AG09319 (cell line): Measurements from ENCODE around the gene GNB5.

ENCODE experiments used
- DNase-seq: peaks from one replicate; pipeline ENCODE4 v3.0.0-alpha.2; 2010; ENCODE audit warnings: low read depth; ENCODE audit errors: extremely low read depth
- TF ChIP-seq, protein P1 (sequence below): IDR thresholded peaks from 2 replicates; pipeline ENCODE4 v1.5.1; 2011; ENCODE audit warnings: low read depth, mild to moderate bottlenecking, inconsistent platforms, low read length, moderate library complexity

GNB5 gene

GRCh38 chr15:52111517-52112202 lies 79.5 kb downstream of the GNB5 start:
- TF ChIP-seq, protein P1, sequence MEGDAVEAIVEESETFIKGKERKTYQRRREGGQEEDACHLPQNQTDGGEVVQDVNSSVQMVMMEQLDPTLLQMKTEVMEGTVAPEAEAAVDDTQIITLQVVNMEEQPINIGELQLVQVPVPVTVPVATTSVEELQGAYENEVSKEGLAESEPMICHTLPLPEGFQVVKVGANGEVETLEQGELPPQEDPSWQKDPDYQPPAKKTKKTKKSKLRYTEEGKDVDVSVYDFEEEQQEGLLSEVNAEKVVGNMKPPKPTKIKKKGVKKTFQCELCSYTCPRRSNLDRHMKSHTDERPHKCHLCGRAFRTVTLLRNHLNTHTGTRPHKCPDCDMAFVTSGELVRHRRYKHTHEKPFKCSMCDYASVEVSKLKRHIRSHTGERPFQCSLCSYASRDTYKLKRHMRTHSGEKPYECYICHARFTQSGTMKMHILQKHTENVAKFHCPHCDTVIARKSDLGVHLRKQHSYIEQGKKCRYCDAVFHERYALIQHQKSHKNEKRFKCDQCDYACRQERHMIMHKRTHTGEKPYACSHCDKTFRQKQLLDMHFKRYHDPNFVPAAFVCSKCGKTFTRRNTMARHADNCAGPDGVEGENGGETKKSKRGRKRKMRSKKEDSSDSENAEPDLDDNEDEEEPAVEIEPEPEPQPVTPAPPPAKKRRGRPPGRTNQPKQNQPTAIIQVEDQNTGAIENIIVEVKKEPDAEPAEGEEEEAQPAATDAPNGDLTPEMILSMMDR: no peak
- no peak for DNase-seq

DNA sequence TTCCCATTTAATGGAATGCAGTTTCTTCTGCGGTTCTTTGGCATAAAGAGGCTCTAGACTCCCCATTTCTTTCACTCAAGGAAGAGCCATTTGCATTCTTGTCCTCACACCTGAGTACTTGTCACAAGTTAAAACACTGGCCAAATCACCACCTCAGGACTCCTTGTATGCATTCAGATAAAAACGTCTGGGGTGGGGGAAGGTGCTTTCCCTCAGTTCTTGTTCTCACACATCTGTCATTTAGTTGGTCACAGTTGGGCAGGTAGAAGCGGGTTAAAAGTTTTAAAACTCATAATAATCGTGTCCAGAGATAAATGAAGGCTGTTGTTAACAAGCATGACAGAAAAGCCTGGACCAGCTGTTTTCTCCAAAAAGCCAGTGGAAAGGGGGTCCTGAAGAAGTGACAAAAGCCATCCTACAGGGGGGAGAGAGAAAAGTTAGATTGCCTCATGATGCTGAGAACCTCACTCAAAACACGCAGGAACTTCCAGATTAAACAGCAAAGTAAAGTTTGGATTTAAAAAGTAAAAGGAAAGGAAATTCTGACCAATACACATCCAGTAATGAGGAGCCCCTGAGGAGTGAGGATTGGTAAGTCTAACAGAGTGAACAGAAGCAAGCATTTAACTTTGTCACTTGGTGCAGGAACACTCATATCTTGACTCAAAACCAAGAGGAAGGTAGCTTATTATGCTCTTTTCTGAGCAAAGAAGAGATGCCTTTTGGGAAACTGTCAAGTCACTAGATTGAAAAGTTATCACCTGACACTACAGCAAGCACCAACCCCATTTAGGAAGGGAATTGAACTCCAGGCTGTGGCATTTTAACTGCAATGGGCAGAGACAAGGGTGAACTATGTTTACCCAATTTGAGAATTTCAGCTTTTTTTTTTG lies 81.4 kb downstream of the GNB5 start:
- no peak for DNase-seq
- TF ChIP-seq, protein P1: no peak

DNA sequence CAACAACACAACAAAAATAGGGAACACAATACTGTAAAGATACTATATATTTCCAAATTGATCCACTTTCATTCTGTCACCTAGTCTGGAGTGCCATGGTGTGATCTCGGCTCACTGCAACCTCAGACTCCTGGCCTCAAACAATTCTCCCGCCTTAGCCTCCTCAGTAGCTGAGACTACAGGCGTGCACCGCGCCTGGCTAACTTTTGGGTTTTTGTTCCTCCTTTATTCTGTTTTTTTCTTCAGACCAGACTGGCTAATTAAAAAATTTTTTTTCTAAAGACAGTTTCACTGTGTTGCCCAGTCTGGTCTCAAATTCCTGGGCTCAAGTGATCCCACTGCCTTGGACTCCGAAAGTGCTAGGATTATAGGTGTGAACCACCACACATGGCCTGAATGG lies 84.0 kb downstream of the GNB5 start:
- TF ChIP-seq, protein P1: no peak
- DNase-seq: no peak

DNA sequence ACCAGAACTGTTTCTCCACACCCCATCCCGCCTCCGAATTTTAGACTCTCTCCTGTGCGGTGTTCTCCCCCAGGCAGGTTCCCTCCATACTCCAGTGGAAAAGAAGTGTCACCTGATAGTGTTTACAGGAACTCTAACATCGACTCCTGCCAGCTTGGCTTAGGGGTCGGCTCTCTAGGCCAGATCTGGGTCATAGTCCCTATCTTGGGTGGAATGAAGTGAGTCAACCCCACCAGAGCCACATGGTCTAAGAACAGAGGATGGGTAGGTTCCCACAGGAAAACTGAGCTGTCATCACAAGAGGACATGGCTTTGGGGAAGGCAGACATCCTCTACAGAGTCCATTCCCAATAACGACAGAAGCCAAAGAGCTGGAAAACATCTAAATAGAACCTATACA lies 84.6 kb downstream of the GNB5 start:
- TF ChIP-seq, protein P1: no peak
- DNase-seq: no peak

DNA sequence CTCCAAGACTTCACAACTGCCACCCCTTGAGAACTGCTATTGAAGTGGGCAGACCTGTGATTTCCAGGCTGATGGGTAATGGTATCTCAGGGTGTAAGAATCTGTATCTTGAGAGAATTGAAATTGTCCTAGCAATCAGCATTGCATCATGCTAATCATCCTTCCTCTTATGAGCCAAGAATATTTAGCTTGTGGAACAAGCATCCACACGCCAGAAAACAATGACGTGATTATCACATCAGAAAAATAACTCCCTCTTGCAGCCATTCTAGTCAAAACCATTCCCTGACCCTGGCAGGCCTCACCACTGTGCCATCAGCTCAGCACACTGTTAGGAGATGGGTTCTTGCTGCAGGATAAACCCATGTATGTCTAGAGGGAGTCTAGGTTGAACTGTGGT lies 85.3 kb downstream of the GNB5 start:
- DNase-seq: no peak
- TF ChIP-seq, protein P1: no peak

DNA sequence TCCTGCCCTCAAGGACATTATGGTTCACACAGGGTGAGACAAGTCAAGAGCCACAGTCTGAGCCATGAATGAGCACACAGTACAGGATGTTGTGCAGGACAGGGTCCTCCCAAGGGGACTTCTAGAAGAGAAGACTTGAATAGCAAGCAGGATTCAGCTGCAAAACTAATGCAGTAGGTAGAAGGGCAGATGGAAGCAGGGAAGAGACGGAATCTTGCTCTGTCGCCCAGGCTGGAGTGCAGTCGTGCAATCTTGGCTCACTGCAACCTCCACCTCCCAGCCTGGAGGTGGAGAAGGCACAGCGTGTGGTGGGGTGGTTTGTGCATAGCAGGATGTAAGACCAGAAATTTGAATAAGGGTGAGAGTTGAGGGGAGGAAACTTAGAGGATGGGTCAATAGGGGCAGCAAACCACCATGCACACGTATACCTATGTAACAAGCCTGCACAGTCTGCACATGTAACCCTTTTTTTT lies 86.6 kb downstream of the GNB5 start:
- no peak for DNase-seq
- TF ChIP-seq, protein P1: no peak
